ENCODE data around the gene AIFM1.

DNA sequence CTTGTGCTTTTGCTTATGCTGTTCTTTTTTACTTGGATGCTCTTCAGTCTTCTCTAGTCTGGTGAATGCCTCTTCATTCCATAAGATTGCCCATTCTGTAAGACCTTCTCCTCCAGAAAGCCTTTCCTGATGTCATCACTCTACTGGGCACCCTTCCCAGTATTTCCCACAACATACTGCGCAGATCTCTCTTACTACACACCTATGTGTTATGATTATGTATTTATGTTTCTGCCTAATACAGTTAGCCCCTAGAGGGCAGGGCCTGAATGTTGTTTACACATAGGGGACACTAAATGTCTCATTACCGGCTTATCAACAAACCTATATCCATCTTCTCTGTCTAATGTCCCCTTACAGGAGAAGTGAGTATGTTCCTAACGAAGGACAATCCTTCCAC lies 21.1 kb downstream of the AIFM1 start:
- TF ChIP-seq, protein P1, sequence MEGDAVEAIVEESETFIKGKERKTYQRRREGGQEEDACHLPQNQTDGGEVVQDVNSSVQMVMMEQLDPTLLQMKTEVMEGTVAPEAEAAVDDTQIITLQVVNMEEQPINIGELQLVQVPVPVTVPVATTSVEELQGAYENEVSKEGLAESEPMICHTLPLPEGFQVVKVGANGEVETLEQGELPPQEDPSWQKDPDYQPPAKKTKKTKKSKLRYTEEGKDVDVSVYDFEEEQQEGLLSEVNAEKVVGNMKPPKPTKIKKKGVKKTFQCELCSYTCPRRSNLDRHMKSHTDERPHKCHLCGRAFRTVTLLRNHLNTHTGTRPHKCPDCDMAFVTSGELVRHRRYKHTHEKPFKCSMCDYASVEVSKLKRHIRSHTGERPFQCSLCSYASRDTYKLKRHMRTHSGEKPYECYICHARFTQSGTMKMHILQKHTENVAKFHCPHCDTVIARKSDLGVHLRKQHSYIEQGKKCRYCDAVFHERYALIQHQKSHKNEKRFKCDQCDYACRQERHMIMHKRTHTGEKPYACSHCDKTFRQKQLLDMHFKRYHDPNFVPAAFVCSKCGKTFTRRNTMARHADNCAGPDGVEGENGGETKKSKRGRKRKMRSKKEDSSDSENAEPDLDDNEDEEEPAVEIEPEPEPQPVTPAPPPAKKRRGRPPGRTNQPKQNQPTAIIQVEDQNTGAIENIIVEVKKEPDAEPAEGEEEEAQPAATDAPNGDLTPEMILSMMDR (optimal IDR thresholded peaks at IDR 0.05 in 1 of 3, IDR thresholded peaks at IDR 0.05 in 1 of 3, conservative IDR thresholded peaks at IDR 0.05 in 1 of 3; ENCODE audit: extremely low read depth in 1 of 3, insufficient read depth in 2 of 3, low read length in 3 of 3), result peak in 1 of 3 experiments; percentile 21
- no peak for TF ChIP-seq EZH2 (IDR thresholded peaks at IDR 0.05; ENCODE audit: low read length)
